Caco-2 (cell line): ENCODE data around the gene FAM50B. TPM values are rescaled to one million over a fixed set of nuclear protein-coding genes. Genes with fewer than 3 reads are reported as not detected.

Experiments
- BruUV-seq: library from RNA; stranded (reverse); fragments of 400-500 nt; replicated peaks from 2 replicates; lab custom pipeline; 2021; lab: Mats Ljungman, UMichigan
- CTCF ChIA-PET: fragments of 300-600 bp; sonication (Branson Sonifier 250); formaldehyde crosslinking; loops from one replicate; lab custom pipeline; 2022; ENCODE audit warnings: antibody characterized with exemption; lab: Charles Lee
- POLR2A ChIA-PET: fragments of 300-600 bp; sonication (Branson Sonifier 250); formaldehyde crosslinking; loops from one replicate; lab custom pipeline; 2022; ENCODE audit warnings: antibody characterized with exemption; lab: Charles Lee
- DNase-seq, 2 experiments: peaks; one replicate each; pipeline versions ENCODE4 v3.0.0 to v3.0.0-alpha.2; 2020 to 2022
- H3K27me3 ChIP-seq: replicated peaks from 2 replicates; pipeline ENCODE4 v1.6.0; 2011; ENCODE audit warnings: low read length; ENCODE audit not compliant: control insufficient read depth, insufficient read depth
- H3K36me3 ChIP-seq: 2 replicates; pipeline ENCODE4 v1.5.1; 2011; ENCODE audit warnings: low read length; ENCODE audit not compliant: control insufficient read depth, insufficient read depth
- H3K4me1 ChIP-seq: fragments of 250-450 bp; sonication (Bioruptor Pico); 2 replicates; pipeline ENCODE4 v1.5.1; 2020; ENCODE audit warnings: mild to moderate bottlenecking
- H3K4me3 ChIP-seq: 2 replicates; pipeline ENCODE4 v1.5.1; 2011; ENCODE audit warnings: low read depth, mild to moderate bottlenecking, control low read depth, low read length
- H3K9me3 ChIP-seq: fragments of 250-450 bp; sonication (Bioruptor Pico); 2 replicates; pipeline ENCODE4 v1.5.1; 2020; ENCODE audit warnings: mild to moderate bottlenecking, moderate library complexity
- H3K27ac Mint-ChIP-seq: one replicate; pipeline ENCODE4 v1.8.0; 2022; ENCODE audit warnings: mixed read lengths; ENCODE audit not compliant: unreplicated experiment
- H3K27me3 Mint-ChIP-seq: one replicate; pipeline ENCODE4 v1.8.0; 2022; ENCODE audit warnings: mixed read lengths; ENCODE audit not compliant: insufficient read depth, unreplicated experiment
- H3K36me3 Mint-ChIP-seq: one replicate; pipeline ENCODE4 v1.8.0; 2022; ENCODE audit warnings: mild to moderate bottlenecking, mixed read lengths; ENCODE audit not compliant: insufficient read depth, unreplicated experiment
- H3K4me1 Mint-ChIP-seq: one replicate; pipeline ENCODE4 v1.8.0; 2022; ENCODE audit warnings: low read depth, mixed read lengths; ENCODE audit not compliant: unreplicated experiment
- H3K4me3 Mint-ChIP-seq: one replicate; pipeline ENCODE4 v1.8.0; 2022; ENCODE audit warnings: mild to moderate bottlenecking, moderate library complexity, mixed read lengths; ENCODE audit not compliant: unreplicated experiment
- H3K9me3 Mint-ChIP-seq: one replicate; pipeline ENCODE4 v1.8.0; 2022; ENCODE audit warnings: mixed read lengths; ENCODE audit not compliant: unreplicated experiment
- intact Hi-C: fragments of 100-400 bp; cut with micrococcal nuclease; formaldehyde crosslinking; loops from one replicate; pipeline ENCODE4 v1.10.0; 2022; ENCODE audit not compliant: unreplicated experiment
- total RNA-seq: library from RNA; stranded (reverse); gene quantifications from 2 replicates; pipeline ENCODE4 v1.2.3, GENCODE V29; 2022
- TF ChIP-seq, protein P1 (sequence below), 2 experiments: fragments of 200-600 bp in 1 of 2; IDR thresholded peaks; 1 replicate in 1 of 2; 2 replicates in 1 of 2; pipeline versions ENCODE4 v1.5.1 to v1.8.0; 2011 to 2022; ENCODE audit warnings: antibody characterized with exemption in 1 of 2, control low read depth in 1 of 2, inconsistent platforms in 1 of 2, low read depth in 1 of 2, low read length in 1 of 2, mild to moderate bottlenecking in 1 of 2, moderate library complexity in 1 of 2; ENCODE audit not compliant: insufficient read depth in 1 of 2, severe bottlenecking in 1 of 2, unreplicated experiment in 1 of 2

The FAM50B gene
- total RNA-seq, 1 experiment from 2014 or later = not detected

DNA sequence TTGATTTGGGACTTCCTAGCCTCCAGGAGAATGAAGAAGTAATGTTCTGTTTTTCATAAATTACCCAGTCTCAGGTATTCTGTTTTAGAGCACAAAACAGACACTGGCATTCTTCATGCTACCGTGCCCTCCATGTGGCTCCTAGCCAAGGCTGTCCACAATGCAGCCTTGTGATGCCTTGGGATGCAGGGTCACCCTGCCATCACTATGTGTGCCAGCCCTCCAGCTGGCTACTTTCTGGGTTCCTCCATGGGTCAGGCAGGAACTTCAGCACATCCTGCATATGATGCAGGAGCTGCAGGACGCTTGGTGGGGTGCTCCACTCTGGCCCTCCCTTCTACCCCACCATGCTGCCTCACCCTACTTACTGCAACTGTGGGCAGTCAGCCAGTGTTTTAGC is 38.0 kb upstream of the FAM50B start:
- CTCF ChIA-PET = no interaction called here
- Mint-ChIP-seq H3K27ac (no peak overlapping the region), H3K36me3 (no peaks in the 10 kb centered on the region), H3K4me1 (peaks cover 18% of the 10 kb centered on the region), H3K27me3 (no peaks in the 10 kb centered on the region), H3K4me3 (no peak overlapping the region), H3K9me3 (no peaks in the 10 kb centered on the region)
- Histone ChIP-seq H3K4me1 (peaks cover 24% of the 10 kb centered on the region), H3K27me3 (no peaks in the 10 kb centered on the region), H3K36me3 (no peaks in the 10 kb centered on the region), H3K4me3 (no peak overlapping the region), H3K9me3 (no peaks in the 10 kb centered on the region)
- intact Hi-C loops = no loop called here
- TF ChIP-seq, protein P1, sequence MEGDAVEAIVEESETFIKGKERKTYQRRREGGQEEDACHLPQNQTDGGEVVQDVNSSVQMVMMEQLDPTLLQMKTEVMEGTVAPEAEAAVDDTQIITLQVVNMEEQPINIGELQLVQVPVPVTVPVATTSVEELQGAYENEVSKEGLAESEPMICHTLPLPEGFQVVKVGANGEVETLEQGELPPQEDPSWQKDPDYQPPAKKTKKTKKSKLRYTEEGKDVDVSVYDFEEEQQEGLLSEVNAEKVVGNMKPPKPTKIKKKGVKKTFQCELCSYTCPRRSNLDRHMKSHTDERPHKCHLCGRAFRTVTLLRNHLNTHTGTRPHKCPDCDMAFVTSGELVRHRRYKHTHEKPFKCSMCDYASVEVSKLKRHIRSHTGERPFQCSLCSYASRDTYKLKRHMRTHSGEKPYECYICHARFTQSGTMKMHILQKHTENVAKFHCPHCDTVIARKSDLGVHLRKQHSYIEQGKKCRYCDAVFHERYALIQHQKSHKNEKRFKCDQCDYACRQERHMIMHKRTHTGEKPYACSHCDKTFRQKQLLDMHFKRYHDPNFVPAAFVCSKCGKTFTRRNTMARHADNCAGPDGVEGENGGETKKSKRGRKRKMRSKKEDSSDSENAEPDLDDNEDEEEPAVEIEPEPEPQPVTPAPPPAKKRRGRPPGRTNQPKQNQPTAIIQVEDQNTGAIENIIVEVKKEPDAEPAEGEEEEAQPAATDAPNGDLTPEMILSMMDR (IDR thresholded peaks at IDR 0.05; ENCODE audit: insufficient read depth in 1 of 2, low read depth in 1 of 2, low read length in 1 of 2, severe bottlenecking in 1 of 2, unreplicated experiment in 1 of 2) = no peak
- no peak for DNase-seq
- POLR2A ChIA-PET = no interaction called here
- BruUV-seq = no TSS peak

DNA sequence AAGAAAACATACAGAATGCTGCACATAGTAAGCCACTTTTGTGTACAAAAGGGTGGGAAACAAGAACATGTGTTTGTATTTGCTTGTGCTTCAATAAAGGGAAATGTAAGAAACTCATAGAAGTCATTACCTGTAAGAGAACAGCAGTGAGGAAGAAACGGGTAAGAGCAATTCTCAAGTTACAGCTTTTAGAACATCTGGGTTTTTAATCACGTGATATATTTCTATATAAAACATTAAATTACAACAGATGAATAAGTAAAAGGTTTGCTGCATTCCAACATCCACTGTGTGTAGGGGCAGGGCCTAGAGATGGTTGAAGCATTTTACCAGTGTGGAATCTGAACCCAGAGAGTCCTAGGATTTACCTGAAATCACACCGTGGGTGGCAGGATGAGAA is 36.6 kb upstream of the FAM50B start:
- H3K27ac Mint-ChIP-seq = no peak overlapping the region
- H3K27me3 Mint-ChIP-seq = no peaks in the 10 kb centered on the region
- H3K4me3 Mint-ChIP-seq = no peak overlapping the region
- no TSS peak for BruUV-seq
- H3K9me3 Mint-ChIP-seq = no peaks in the 10 kb centered on the region
- H3K4me1 Mint-ChIP-seq = peaks cover 16% of the 10 kb centered on the region
- no peaks in the 10 kb centered on the region for H3K27me3 ChIP-seq
- no peaks in the 10 kb centered on the region for H3K36me3 Mint-ChIP-seq
- no peak overlapping the region for H3K4me3 ChIP-seq
- H3K4me1 ChIP-seq = peaks cover 13% of the 10 kb centered on the region
- H3K36me3 ChIP-seq = no peaks in the 10 kb centered on the region
- intact Hi-C loops = no loop called here
- ChIA-PET POLR2A (no interaction called here), CTCF (no interaction called here)
- TF ChIP-seq, protein P1 (IDR thresholded peaks at IDR 0.05; ENCODE audit: insufficient read depth in 1 of 2, low read depth in 1 of 2, low read length in 1 of 2, severe bottlenecking in 1 of 2, unreplicated experiment in 1 of 2) = no peak
- no peak for DNase-seq
- H3K9me3 ChIP-seq = no peaks in the 10 kb centered on the region

DNA sequence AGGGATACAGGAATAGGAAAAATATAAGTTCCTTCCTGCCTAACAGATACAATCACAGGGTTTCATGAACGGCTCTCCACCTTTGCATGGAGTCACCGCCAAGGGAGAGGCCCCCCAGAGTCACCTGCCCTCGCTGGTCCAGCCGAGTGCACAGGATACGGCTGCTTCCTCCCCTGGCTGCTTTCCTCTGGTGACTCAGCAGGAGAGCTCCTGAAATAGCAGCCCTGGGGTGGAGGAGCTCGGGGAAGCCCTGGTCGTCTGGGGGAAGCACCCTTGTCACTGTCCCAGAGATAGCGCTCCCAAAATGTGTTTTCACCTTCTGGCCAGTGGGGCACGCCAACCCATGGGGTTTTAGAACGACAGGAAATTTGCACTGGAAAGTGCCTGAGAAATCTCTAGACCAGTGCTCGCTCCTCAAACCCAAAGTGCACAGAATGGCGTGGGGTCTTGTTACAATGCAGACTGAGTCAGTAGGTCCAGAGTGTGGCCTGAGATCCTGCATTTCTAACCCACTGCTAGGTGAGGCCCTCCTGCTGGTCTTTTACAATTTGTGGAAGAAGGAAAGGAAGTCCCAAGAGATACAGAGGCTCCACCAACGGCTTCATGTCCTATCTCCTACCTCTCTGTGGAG is 35.9 kb upstream of the FAM50B start:
- Histone ChIP-seq H3K4me1 (peaks cover 9% of the 10 kb centered on the region), H3K36me3 (no peaks in the 10 kb centered on the region), H3K4me3 (no peak overlapping the region), H3K9me3 (no peaks in the 10 kb centered on the region), H3K27me3 (no peaks in the 10 kb centered on the region)
- H3K9me3 Mint-ChIP-seq = no peaks in the 10 kb centered on the region
- H3K36me3 Mint-ChIP-seq = no peaks in the 10 kb centered on the region
- no peaks in the 10 kb centered on the region for H3K27me3 Mint-ChIP-seq
- no peak overlapping the region for H3K27ac Mint-ChIP-seq
- BruUV-seq = no TSS peak
- intact Hi-C loops = no loop called here
- peaks cover 10% of the 10 kb centered on the region for H3K4me1 Mint-ChIP-seq
- H3K4me3 Mint-ChIP-seq = no peak overlapping the region
- CTCF ChIA-PET = no interaction called here
- POLR2A ChIA-PET = no interaction called here
- no peak for DNase-seq
- TF ChIP-seq, protein P1 (IDR thresholded peaks at IDR 0.05; ENCODE audit: insufficient read depth in 1 of 2, low read depth in 1 of 2, low read length in 1 of 2, severe bottlenecking in 1 of 2, unreplicated experiment in 1 of 2) = no peak
